T-helper 1 cell treated with Interleukin-12 subunit alpha and Interleukin-12 subunit beta and Interleukin-4 antibody, amounts not matched to agents 30 ng/mL and 1 ng/mL, for 36 hours (primary cell): ENCODE results near the gene RARRES2. TPM values are rescaled to one million over a fixed set of nuclear protein-coding genes. Genes with fewer than 3 reads are reported as not detected.
"Not testable (repeated sequence)": the region's sequence is repeated elsewhere in the genome, so short reads cannot be mapped to it uniquely, and the experiment has no call there.

Experiments
- intact Hi-C: fragments of 100-400 bp; cut with micrococcal nuclease; formaldehyde crosslinking; loops from one replicate; pipeline ENCODE4 v1.15.1; 2024
- total RNA-seq: library from RNA; stranded (reverse); gene quantifications from 2 replicates; pipeline ENCODE4 v1.2.3, GENCODE V29; 2022

RARRES2 gene
- not detected in 2 replicates for total RNA-seq

- intact Hi-C loops, result no loop called here
Observed at GRCh38 chr7:150341263-150342120, at the start of gene RARRES2. TSS of gene RARRES2 (minus strand) at chr7:150341629. CDS start at chr7:150340609, 1,020 bp downstream.

GRCh38 chr7:150390205-150390604 lies 48.8 kb upstream of the RARRES2 start:
- intact Hi-C loops, result no loop called here

- intact Hi-C loops, result no loop called here
Observed at GRCh38 chr7:150389532-150389816, 48.0 kb upstream of the RARRES2 start.

- intact Hi-C loops, result no loop called here
Observed at GRCh38 chr7:150388709-150389531, 47.5 kb upstream of the RARRES2 start.

GRCh38 chr7:150388306-150388705 lies 46.9 kb upstream of the RARRES2 start:
- intact Hi-C loops, result no loop called here

- intact Hi-C loops, result not testable (repeated sequence)
Observed at GRCh38 chr7:150385884-150386283, 44.5 kb upstream of the RARRES2 start.

- intact Hi-C loops, result no loop called here
Observed at GRCh38 chr7:150385302-150385723, 43.9 kb upstream of the RARRES2 start.

GRCh38 chr7:150384406-150385301 lies 43.2 kb upstream of the RARRES2 start:
- intact Hi-C loops, result no loop called here

GRCh38 chr7:150383710-150384397 lies 42.4 kb upstream of the RARRES2 start:
- intact Hi-C loops, result no loop called here

- intact Hi-C loops, result no loop called here
Observed at GRCh38 chr7:150382844-150383225, 41.4 kb upstream of the RARRES2 start.

- intact Hi-C loops, result no loop called here
Observed at GRCh38 chr7:150382123-150382843, 40.9 kb upstream of the RARRES2 start.

GRCh38 chr7:150381785-150382122 lies 40.3 kb upstream of the RARRES2 start:
- intact Hi-C loops, result no loop called here

- intact Hi-C loops, result no loop called here
Observed at GRCh38 chr7:150381096-150381495, 39.7 kb upstream of the RARRES2 start.

GRCh38 chr7:150380463-150380862 lies 39.0 kb upstream of the RARRES2 start:
- intact Hi-C loops, result no loop called here

- intact Hi-C loops, result loop anchor here (1.0 to 10.0 kb wide), 11 partner anchors 22 to 705 kb away; partner anchors contain the start of genes ACTR3C, AGAP3, ATP6V0E2 and FASTK
Observed at GRCh38 chr7:150379441-150380379, 38.3 kb upstream of the RARRES2 start.

- intact Hi-C loops, result loop anchor here (1.0 to 10.0 kb wide), 12 partner anchors 10 to 706 kb away; partner anchors contain the start of genes ACTR3C, AGAP3, ATP6V0E2 and FASTK
Observed at GRCh38 chr7:150378853-150379440, 37.5 kb upstream of the RARRES2 start, which contains the start of gene ZNF775. TSS of gene ZNF775 (plus strand) at chr7:150379330. CDS start at chr7:150388471, 9,141 bp downstream.

GRCh38 chr7:150378115-150378852 lies 36.9 kb upstream of the RARRES2 start:
- intact Hi-C loops, result loop anchor here (1.0 to 10.0 kb wide), 5 partner anchors 9 to 707 kb away; partner anchors contain the start of genes AGAP3, ATP6V0E2, FASTK and GIMAP8
